NT2/D1 (cell line): ENCODE data around the gene SHISAL2A.

ENCODE experiments used
- SUZ12 ChIP-seq: IDR thresholded peaks from 2 replicates; pipeline ENCODE4 v1.6.1; 2011; ENCODE audit not compliant: insufficient read length, insufficient read depth; ENCODE audit errors: extremely low read depth
- YY1 ChIP-seq: IDR thresholded peaks from 2 replicates; pipeline ENCODE4 v1.6.1; 2011; ENCODE audit not compliant: insufficient read length, insufficient read depth

GRCh38 chr1:52637946-52638345 is 5.0 kb downstream of the SHISAL2A start:
- no peak for TF ChIP-seq YY1
- TF ChIP-seq SUZ12, result no peak
